ENCODE results near the gene RBM46. TPM values are rescaled to one million over a fixed set of nuclear protein-coding genes. Genes with fewer than 3 reads are reported as not detected.
A peak's percentile ranks its signal among the peaks of the same experiment; 100 is the strongest.

Gene RBM46
- total and polyA plus RNA-seq, 2 experiments from 2014 or later, result 0.32 to 0.40 TPM

GRCh38 chr4:154838155-154838554 is 57.1 kb downstream of the RBM46 start:
- in situ Hi-C loops (cut with MboI), result no loop called here
- WGBS, 2 experiments (ENCODE audit: low coverage in 1 of 2, low lambda C conversion rate in 2 of 2, missing lambda C conversion rate in 2 of 2), result 73 to 77% methylated on average over 3 of the region's 3 CpGs
- no peaks in the 10 kb centered on the region for H3K36me3 ChIP-seq (ENCODE audit: low read depth)

DNA sequence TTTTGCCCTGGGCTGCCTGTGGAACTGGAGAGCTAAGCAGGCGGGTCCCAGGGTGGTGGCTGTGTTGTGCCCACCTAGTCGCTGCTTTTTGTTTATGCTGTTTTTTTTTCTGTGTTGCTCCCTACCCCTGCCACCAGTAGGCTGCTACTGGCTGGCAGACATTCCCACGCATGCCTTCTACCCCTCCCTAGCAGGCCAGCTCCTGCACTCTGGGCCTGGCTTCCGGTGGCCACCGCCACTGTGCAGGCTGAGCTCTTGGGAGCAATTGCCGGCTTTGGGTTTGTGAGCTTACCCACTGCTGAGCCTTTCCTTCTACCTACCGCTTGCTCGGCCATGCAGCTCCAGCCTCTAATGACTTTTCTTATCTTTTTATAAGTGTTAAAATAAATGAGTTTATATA is 57.6 kb downstream of the RBM46 start:
- in situ Hi-C loops (cut with MboI), result no loop called here
- Histone ChIP-seq H4K20me1 (ENCODE audit: insufficient read depth) (no peaks in the 10 kb centered on the region), H3K9me2 (ENCODE audit: insufficient read depth) (no peaks in the 10 kb centered on the region), H3K4me1 (ENCODE audit: insufficient read depth) (no peaks in the 10 kb centered on the region), H3K9ac (no peak overlapping the region), H3K36me3 (ENCODE audit: low read depth) (no peaks in the 10 kb centered on the region), H3K27me3 (replicated peaks; ENCODE audit: insufficient read depth) (no peaks in the 10 kb centered on the region), H3K27ac (no peak overlapping the region), H3K4me2 (ENCODE audit: unreplicated experiment) (no peak overlapping the region), H3K9me3 (ENCODE audit: low read depth) (no peaks in the 10 kb centered on the region), H2AFZ (no peak overlapping the region), H3F3A (ENCODE audit: insufficient read depth) (no peaks in the 10 kb centered on the region), H3K4me3 (no peak overlapping the region), H3K79me2 (ENCODE audit: insufficient read depth) (no peaks in the 10 kb centered on the region)
- TF ChIP-seq EZH2 (IDR thresholded peaks at IDR 0.05; ENCODE audit: insufficient read depth, poor library complexity, severe bottlenecking) (no peak), EZH2phosphoT487 (IDR thresholded peaks at IDR 0.05; ENCODE audit: insufficient read depth, low read depth) (no peak)
- no peak for DNase-seq
- WGBS, 2 experiments (ENCODE audit: low coverage in 1 of 2, low lambda C conversion rate in 2 of 2, missing lambda C conversion rate in 2 of 2), result 34 to 48% methylated on average over 8 of the region's 8 CpGs

More at GRCh38 chr4:154838155-154838554, 57.1 kb downstream of the RBM46 start:
- Histone ChIP-seq H3K27ac (no peak overlapping the region), H4K20me1 (ENCODE audit: insufficient read depth) (no peaks in the 10 kb centered on the region), H3K9me2 (ENCODE audit: insufficient read depth) (no peaks in the 10 kb centered on the region), H3K27me3 (replicated peaks; ENCODE audit: insufficient read depth) (no peaks in the 10 kb centered on the region), H3F3A (ENCODE audit: insufficient read depth) (no peaks in the 10 kb centered on the region), H3K9ac (no peak overlapping the region), H3K4me1 (ENCODE audit: insufficient read depth) (no peaks in the 10 kb centered on the region), H3K9me3 (ENCODE audit: low read depth) (no peaks in the 10 kb centered on the region), H3K79me2 (ENCODE audit: insufficient read depth) (no peaks in the 10 kb centered on the region), H3K4me2 (ENCODE audit: unreplicated experiment) (no peak overlapping the region), H2AFZ (no peak overlapping the region), H3K4me3 (no peak overlapping the region)
- no peak for DNase-seq
- no peak for TF ChIP-seq EZH2 (IDR thresholded peaks at IDR 0.05; ENCODE audit: insufficient read depth, poor library complexity, severe bottlenecking)
- TF ChIP-seq EZH2phosphoT487 (IDR thresholded peaks at IDR 0.05; ENCODE audit: insufficient read depth, low read depth), result no peak

DNA sequence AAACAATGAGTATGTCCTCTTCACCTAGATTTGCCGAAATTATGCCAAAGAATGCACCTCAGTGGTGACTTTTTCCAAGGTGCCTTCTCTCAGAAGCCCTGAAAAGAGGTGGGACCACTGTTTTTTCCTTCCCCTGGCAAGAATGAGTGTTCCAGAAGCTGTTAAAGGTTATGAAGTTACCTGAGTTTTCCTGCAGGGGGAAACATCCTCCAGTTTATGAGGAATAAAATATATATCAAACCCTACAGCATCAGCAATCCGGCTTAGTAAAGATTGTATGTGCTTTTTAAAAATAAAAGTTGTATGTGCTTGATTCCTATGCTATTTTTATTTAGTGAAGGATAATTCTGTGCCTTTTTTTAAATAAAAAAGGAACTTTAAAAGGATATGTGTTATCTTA is 73.3 kb downstream of the RBM46 start:
- peak; percentile 32 for DNase-seq
- no peak overlapping the region for H3K9ac ChIP-seq
- no peaks in the 10 kb centered on the region for H3K9me3 ChIP-seq (ENCODE audit: low read depth)
- H3K4me2 ChIP-seq (ENCODE audit: unreplicated experiment), result no peak overlapping the region
- no peaks in the 10 kb centered on the region for H3K9me2 ChIP-seq (ENCODE audit: insufficient read depth)
- H3K4me1 ChIP-seq (ENCODE audit: insufficient read depth), result no peaks in the 10 kb centered on the region
- H3K36me3 ChIP-seq (ENCODE audit: low read depth), result no peaks in the 10 kb centered on the region
- in situ Hi-C loops (cut with MboI), result no loop called here
- H3K79me2 ChIP-seq (ENCODE audit: insufficient read depth), result no peaks in the 10 kb centered on the region
- 4 to 5% methylated on average over 2 of the region's 2 CpGs for WGBS, 2 experiments (ENCODE audit: low coverage in 1 of 2, low lambda C conversion rate in 2 of 2, missing lambda C conversion rate in 2 of 2)
- no peak overlapping the region for H3K27ac ChIP-seq
- H3K4me3 ChIP-seq, result no peak overlapping the region
- no peaks in the 10 kb centered on the region for H4K20me1 ChIP-seq (ENCODE audit: insufficient read depth)
- no peaks in the 10 kb centered on the region for H3F3A ChIP-seq (ENCODE audit: insufficient read depth)
- H2AFZ ChIP-seq, result no peak overlapping the region
- TF ChIP-seq EZH2phosphoT487 (IDR thresholded peaks at IDR 0.05; ENCODE audit: insufficient read depth, low read depth) (no peak), EZH2 (IDR thresholded peaks at IDR 0.05; ENCODE audit: insufficient read depth, poor library complexity, severe bottlenecking) (no peak)
- peaks cover 3% of the 10 kb centered on the region; the same call in 1 of the 2 replicates for H3K27me3 ChIP-seq (replicated peaks; ENCODE audit: insufficient read depth)

DNA sequence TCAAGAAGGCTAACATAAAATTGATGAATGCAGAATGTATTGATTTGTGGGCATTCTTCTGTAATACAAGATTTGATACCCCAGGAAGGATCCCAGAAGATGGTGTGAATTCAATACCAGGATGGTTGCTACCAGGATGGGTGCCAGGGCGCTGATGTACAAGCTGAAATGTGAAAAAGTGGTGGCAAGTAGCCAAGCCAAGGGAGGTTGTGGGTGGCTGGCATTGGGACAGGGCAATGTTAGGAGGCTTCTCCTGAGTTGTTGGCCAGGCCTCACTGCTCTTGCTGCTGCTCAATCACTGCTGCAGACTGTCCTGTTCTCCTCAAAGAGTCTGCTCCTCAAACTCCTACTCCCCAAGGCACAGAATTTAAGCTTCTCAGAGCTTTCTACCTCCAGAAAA is 77.1 kb downstream of the RBM46 start:
- Histone ChIP-seq H3K9me3 (ENCODE audit: low read depth) (no peaks in the 10 kb centered on the region), H3K4me3 (no peak overlapping the region), H3K4me1 (ENCODE audit: insufficient read depth) (no peaks in the 10 kb centered on the region), H3K79me2 (ENCODE audit: insufficient read depth) (no peaks in the 10 kb centered on the region), H3K27me3 (replicated peaks; ENCODE audit: insufficient read depth) (peaks cover 3% of the 10 kb centered on the region; the same call in 1 of the 2 replicates), H4K20me1 (ENCODE audit: insufficient read depth) (no peaks in the 10 kb centered on the region), H2AFZ (no peak overlapping the region), H3K27ac (no peak overlapping the region), H3K4me2 (ENCODE audit: unreplicated experiment) (no peak overlapping the region), H3K36me3 (ENCODE audit: low read depth) (no peaks in the 10 kb centered on the region), H3K9me2 (ENCODE audit: insufficient read depth) (no peaks in the 10 kb centered on the region), H3F3A (ENCODE audit: insufficient read depth) (no peaks in the 10 kb centered on the region), H3K9ac (no peak overlapping the region)
- no peak for DNase-seq
- WGBS, 2 experiments (ENCODE audit: low coverage in 1 of 2, low lambda C conversion rate in 2 of 2, missing lambda C conversion rate in 2 of 2), result 43 to 56% methylated on average over 1 of the region's 1 CpG
- TF ChIP-seq EZH2 (IDR thresholded peaks at IDR 0.05; ENCODE audit: insufficient read depth, poor library complexity, severe bottlenecking), result no peak
- TF ChIP-seq EZH2phosphoT487 (IDR thresholded peaks at IDR 0.05; ENCODE audit: insufficient read depth, low read depth), result no peak
- in situ Hi-C loops (cut with MboI), result no loop called here
